ENCODE data around the gene PRDM16. TPM values are rescaled to one million over a fixed set of nuclear protein-coding genes. Genes with fewer than 3 reads are reported as not detected.

The PRDM16 gene
- total RNA-seq, 1 experiment from 2014 or later, result 22.3 TPM

DNA sequence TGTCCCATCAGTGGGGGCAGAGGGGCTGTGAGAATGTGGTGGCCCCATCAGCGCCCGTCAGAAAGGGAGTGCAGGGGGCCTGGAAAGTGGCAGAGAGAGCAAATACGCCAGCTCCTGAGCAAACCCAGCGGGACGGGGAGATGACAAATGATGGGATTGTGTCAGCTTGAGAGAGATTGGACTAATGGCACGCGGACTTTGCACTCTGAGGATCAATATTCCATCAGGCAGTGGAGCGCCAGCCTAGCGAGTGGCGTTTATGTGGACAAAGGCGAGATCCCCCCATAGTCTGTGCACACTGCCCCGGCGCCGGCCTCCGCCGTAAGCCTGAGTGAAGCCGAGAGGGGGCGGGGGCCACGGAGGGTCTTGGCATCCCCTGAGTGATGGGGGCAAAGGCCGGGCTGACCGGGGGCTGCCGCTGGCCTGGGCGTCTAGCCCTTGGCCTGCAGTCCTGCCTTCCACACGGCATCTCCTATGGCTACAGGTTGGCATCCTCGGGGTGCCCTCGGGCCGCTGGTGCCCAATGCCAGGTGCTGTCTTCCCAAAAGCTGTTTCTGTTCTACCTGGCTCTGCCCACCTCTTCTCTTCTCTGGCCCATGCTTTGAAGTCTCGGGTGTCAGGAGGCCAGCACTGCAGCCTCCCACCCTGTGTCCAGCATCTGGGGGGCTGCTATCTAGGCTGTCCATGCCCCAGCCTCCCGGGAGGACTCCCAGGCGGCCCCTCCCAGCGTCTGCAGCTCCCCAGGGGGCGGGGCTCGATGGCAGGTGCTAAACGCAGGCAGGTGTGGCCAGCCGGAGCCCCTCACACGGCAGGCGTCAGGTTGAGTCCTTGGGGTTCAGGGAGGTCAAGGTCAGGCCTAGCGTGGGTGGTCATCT lies 46.5 kb downstream of the PRDM16 start:
- no peak for TF ChIP-seq SIN3A (IDR thresholded peaks at IDR 0.05; ENCODE audit: borderline replicate concordance, insufficient read depth, low read depth, low read length)
- TF ChIP-seq, protein P1, sequence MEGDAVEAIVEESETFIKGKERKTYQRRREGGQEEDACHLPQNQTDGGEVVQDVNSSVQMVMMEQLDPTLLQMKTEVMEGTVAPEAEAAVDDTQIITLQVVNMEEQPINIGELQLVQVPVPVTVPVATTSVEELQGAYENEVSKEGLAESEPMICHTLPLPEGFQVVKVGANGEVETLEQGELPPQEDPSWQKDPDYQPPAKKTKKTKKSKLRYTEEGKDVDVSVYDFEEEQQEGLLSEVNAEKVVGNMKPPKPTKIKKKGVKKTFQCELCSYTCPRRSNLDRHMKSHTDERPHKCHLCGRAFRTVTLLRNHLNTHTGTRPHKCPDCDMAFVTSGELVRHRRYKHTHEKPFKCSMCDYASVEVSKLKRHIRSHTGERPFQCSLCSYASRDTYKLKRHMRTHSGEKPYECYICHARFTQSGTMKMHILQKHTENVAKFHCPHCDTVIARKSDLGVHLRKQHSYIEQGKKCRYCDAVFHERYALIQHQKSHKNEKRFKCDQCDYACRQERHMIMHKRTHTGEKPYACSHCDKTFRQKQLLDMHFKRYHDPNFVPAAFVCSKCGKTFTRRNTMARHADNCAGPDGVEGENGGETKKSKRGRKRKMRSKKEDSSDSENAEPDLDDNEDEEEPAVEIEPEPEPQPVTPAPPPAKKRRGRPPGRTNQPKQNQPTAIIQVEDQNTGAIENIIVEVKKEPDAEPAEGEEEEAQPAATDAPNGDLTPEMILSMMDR (IDR thresholded peaks at IDR 0.05), result no peak
- TF ChIP-seq POLR2AphosphoS5 (IDR thresholded peaks at IDR 0.05; ENCODE audit: low read depth, low read length), result no peak
- TF ChIP-seq TCF7L2 (IDR thresholded peaks at IDR 0.05; ENCODE audit: low read depth, low read length), result no peak
- TF ChIP-seq, protein P2, sequence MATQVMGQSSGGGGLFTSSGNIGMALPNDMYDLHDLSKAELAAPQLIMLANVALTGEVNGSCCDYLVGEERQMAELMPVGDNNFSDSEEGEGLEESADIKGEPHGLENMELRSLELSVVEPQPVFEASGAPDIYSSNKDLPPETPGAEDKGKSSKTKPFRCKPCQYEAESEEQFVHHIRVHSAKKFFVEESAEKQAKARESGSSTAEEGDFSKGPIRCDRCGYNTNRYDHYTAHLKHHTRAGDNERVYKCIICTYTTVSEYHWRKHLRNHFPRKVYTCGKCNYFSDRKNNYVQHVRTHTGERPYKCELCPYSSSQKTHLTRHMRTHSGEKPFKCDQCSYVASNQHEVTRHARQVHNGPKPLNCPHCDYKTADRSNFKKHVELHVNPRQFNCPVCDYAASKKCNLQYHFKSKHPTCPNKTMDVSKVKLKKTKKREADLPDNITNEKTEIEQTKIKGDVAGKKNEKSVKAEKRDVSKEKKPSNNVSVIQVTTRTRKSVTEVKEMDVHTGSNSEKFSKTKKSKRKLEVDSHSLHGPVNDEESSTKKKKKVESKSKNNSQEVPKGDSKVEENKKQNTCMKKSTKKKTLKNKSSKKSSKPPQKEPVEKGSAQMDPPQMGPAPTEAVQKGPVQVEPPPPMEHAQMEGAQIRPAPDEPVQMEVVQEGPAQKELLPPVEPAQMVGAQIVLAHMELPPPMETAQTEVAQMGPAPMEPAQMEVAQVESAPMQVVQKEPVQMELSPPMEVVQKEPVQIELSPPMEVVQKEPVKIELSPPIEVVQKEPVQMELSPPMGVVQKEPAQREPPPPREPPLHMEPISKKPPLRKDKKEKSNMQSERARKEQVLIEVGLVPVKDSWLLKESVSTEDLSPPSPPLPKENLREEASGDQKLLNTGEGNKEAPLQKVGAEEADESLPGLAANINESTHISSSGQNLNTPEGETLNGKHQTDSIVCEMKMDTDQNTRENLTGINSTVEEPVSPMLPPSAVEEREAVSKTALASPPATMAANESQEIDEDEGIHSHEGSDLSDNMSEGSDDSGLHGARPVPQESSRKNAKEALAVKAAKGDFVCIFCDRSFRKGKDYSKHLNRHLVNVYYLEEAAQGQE (IDR thresholded peaks at IDR 0.05; ENCODE audit: insufficient read depth in 1 of 2, low read depth in 2 of 2, low read length in 1 of 2), result no peak
- Histone ChIP-seq H3K27ac (ENCODE audit: low read length) (no peak overlapping the region), H3K4me1 (ENCODE audit: control insufficient read depth, insufficient read depth, low read length) (0 out of 2 replicates have a peak, but pooled peaks cover 4% of the 10 kb centered on the region), H3K9me3 (ENCODE audit: control insufficient read depth, insufficient read depth, low read depth, low read length) (no peaks in the 10 kb centered on the region), H3K27me3 (ENCODE audit: control insufficient read depth, insufficient read depth, low read length) (no peaks in the 10 kb centered on the region), H3K4me3 (ENCODE audit: low read depth in 2 of 2, low read length in 2 of 2) (no peak overlapping the region), H3K36me3 (ENCODE audit: control insufficient read depth, insufficient read depth, low read length) (no peaks in the 10 kb centered on the region)
- DNase-seq (ENCODE audit: low read depth, low spot score), result no peak
- ATAC-seq, result no peak
- ChIA-PET POLR2A (no interaction called here), CTCF (no interaction called here)
- intact Hi-C loops (cut with micrococcal nuclease; ENCODE audit: unreplicated experiment) (no loop called here), in situ Hi-C loops (cut with HindIII; ENCODE audit: low pct_unique_long_range_greater_than_20kb, low sequenced_read_pairs) (no loop called here)
- no TSS peak for BruUV-seq (replicated peaks)

DNA sequence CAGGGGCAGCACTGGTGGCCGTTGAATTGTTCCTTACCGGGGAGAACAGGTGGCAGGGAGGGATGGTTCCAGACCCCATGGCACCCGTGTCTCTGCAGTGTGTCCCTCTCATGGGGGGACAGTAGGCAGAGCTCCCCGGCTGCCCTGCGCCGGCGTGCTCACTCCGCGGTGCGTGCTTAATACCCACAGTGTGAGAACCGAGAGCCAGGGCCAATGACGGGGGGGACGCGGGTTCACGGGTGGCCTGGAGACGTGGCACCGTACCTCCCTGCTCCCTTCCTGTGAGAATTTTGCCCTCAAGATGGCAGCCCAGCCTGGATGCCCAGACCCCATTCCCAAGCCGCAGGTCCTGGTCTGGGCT lies 47.1 kb downstream of the PRDM16 start:
- H3K36me3 ChIP-seq (ENCODE audit: control insufficient read depth, insufficient read depth, low read length), result no peaks in the 10 kb centered on the region
- TF ChIP-seq, protein P2 (IDR thresholded peaks at IDR 0.05; ENCODE audit: insufficient read depth in 1 of 2, low read depth in 2 of 2, low read length in 1 of 2), result no peak
- TF ChIP-seq SIN3A (IDR thresholded peaks at IDR 0.05; ENCODE audit: borderline replicate concordance, insufficient read depth, low read depth, low read length) (no peak), POLR2AphosphoS5 (IDR thresholded peaks at IDR 0.05; ENCODE audit: low read depth, low read length) (no peak), TCF7L2 (IDR thresholded peaks at IDR 0.05; ENCODE audit: low read depth, low read length) (no peak)
- TF ChIP-seq, protein P1 (IDR thresholded peaks at IDR 0.05), result no peak
- no peaks in the 10 kb centered on the region for H3K27me3 ChIP-seq (ENCODE audit: control insufficient read depth, insufficient read depth, low read length)
- in situ Hi-C loops (cut with HindIII; ENCODE audit: low pct_unique_long_range_greater_than_20kb, low sequenced_read_pairs) (no loop called here), intact Hi-C loops (cut with micrococcal nuclease; ENCODE audit: unreplicated experiment) (no loop called here)
- ChIA-PET CTCF (no interaction called here), POLR2A (no interaction called here)
- 0 out of 2 replicates have a peak, but pooled peaks cover 4% of the 10 kb centered on the region for H3K4me1 ChIP-seq (ENCODE audit: control insufficient read depth, insufficient read depth, low read length)
- H3K27ac ChIP-seq (ENCODE audit: low read length), result no peak overlapping the region
- no peak overlapping the region for H3K4me3 ChIP-seq (ENCODE audit: low read depth in 2 of 2, low read length in 2 of 2)
- DNase-seq (ENCODE audit: low read depth, low spot score) (no peak), ATAC-seq (no peak)
- H3K9me3 ChIP-seq (ENCODE audit: control insufficient read depth, insufficient read depth, low read depth, low read length), result no peaks in the 10 kb centered on the region
- no TSS peak for BruUV-seq (replicated peaks)
